ENCODE measurements around the gene ZNF839.
A peak's percentile ranks its signal among the peaks of the same experiment; 100 is the strongest.

ZNF839 gene

DNA sequence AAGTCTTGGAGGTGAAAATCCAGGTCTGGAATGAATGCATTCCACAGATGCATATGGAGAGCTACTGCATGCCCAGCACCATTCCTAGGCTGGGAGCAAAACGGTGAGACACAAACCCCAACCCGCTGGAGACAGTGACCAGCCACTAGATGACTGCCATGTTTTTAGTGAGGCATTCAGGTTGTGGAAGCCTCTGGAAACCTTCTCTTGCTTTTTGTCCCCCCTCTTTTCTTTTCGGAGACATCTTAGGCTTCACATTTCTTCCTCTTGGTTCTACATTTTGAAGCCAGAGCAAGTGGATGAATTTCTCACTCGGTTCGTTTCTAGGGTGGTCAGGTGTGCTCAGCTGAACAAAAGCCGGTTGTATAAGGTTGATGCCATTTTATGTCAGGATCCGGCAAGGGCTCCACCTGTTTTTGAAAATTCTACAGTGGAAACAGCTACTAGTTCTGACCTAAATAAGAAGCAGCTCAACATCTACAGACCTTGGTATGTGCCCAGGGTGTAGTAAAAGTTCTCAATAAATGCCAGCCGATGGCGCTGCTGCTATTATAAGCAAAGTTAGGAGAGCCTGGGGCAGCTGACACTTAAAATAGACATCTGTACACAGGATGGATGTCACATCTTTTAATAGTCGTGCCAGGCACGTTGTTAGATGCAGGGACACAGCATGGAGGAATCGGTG, 1.8 kb upstream of the ZNF839 start:
- peak; percentile 72 for DNase-seq
- H4K20me1 ChIP-seq (ENCODE audit: insufficient read depth, low read length): no peaks in the 10 kb centered on the region
- H3K9me3 ChIP-seq (replicated peaks; ENCODE audit: insufficient read depth, low read length): no peaks in the 10 kb centered on the region
- no peaks in the 10 kb centered on the region for H3K36me3 ChIP-seq (replicated peaks; ENCODE audit: insufficient read depth, low read length)
- peaks cover 16% of the 10 kb centered on the region for H3F3A ChIP-seq (ENCODE audit: insufficient read depth, low read length)
- peak overlapping the region; percentile 73 for H2AFZ ChIP-seq (ENCODE audit: low read length)
- H3K4me1 ChIP-seq (ENCODE audit: low read length): peaks cover 8% of the 10 kb centered on the region; the same call in 1 of the 2 replicates
- H3K9me2 ChIP-seq (replicated peaks; ENCODE audit: insufficient read depth, low read length): no peaks in the 10 kb centered on the region
- TF ChIP-seq, protein P1, sequence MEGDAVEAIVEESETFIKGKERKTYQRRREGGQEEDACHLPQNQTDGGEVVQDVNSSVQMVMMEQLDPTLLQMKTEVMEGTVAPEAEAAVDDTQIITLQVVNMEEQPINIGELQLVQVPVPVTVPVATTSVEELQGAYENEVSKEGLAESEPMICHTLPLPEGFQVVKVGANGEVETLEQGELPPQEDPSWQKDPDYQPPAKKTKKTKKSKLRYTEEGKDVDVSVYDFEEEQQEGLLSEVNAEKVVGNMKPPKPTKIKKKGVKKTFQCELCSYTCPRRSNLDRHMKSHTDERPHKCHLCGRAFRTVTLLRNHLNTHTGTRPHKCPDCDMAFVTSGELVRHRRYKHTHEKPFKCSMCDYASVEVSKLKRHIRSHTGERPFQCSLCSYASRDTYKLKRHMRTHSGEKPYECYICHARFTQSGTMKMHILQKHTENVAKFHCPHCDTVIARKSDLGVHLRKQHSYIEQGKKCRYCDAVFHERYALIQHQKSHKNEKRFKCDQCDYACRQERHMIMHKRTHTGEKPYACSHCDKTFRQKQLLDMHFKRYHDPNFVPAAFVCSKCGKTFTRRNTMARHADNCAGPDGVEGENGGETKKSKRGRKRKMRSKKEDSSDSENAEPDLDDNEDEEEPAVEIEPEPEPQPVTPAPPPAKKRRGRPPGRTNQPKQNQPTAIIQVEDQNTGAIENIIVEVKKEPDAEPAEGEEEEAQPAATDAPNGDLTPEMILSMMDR (IDR thresholded peaks at IDR 0.05; ENCODE audit: low read length): peak; percentile 37
- TF ChIP-seq EZH2 (optimal IDR thresholded peaks at IDR 0.05; ENCODE audit: low read depth, low read length): no peak
- H3K27me3 ChIP-seq (replicated peaks; ENCODE audit: insufficient read depth, low read length): no peaks in the 10 kb centered on the region
- H3K4me2 ChIP-seq (ENCODE audit: low read depth, low read length): peak overlapping the region; percentile 73
- H3K27ac ChIP-seq (ENCODE audit: low read length): peak overlapping the region; percentile 84
- peak overlapping the region; percentile 65 for H3K4me3 ChIP-seq (ENCODE audit: low read length)
- peaks cover 4% of the 10 kb centered on the region; the same call in 1 of the 2 replicates for H3K79me2 ChIP-seq (ENCODE audit: low read length)
- peak overlapping the region; percentile 75 for H3K9ac ChIP-seq (ENCODE audit: low read length)

DNA sequence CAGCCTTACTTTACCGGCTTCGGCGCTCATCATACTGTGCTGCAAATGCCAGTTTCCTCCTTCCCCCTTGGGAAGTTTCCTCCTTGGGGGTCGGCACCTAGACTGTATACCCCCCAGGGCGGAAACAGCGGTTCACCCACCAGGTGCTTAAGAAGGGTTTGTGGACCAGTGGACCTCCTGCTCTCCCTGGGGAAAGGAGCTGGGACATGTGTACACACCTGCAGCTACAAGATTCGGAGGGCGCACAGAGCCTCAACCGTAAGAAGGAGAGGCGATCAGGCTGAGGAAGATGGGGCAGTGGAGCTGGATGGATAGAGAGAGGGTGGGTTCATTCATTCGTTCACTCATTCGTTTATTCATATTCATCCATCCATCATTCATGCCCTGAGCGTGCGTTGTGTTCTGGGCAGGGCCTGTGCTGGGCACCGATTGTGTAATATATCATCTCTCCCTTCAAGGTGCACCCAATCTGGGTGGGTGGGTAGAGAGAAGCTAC, 717 bp upstream of the ZNF839 start:
- Histone ChIP-seq H3K9me3 (replicated peaks; ENCODE audit: insufficient read depth, low read length) (no peaks in the 10 kb centered on the region), H4K20me1 (ENCODE audit: insufficient read depth, low read length) (no peaks in the 10 kb centered on the region), H3K4me1 (ENCODE audit: low read length) (peaks cover 8% of the 10 kb centered on the region; the same call in 1 of the 2 replicates), H3K27ac (ENCODE audit: low read length) (0 out of 2 replicates have a peak overlapping the region, but pooled peaks have one; percentile 25), H3K27me3 (replicated peaks; ENCODE audit: insufficient read depth, low read length) (no peaks in the 10 kb centered on the region), H3K79me2 (ENCODE audit: low read length) (peaks cover 4% of the 10 kb centered on the region; the same call in 1 of the 2 replicates), H3K4me3 (ENCODE audit: low read length) (peak overlapping the region; percentile 69), H2AFZ (ENCODE audit: low read length) (peak overlapping the region; percentile 86), H3K9ac (ENCODE audit: low read length) (peak overlapping the region; percentile 68; the same call in 1 of the 2 replicates), H3K4me2 (ENCODE audit: low read depth, low read length) (peak overlapping the region; percentile 76; the same call in 1 of the 2 replicates), H3F3A (ENCODE audit: insufficient read depth, low read length) (peaks cover 16% of the 10 kb centered on the region), H3K9me2 (replicated peaks; ENCODE audit: insufficient read depth, low read length) (no peaks in the 10 kb centered on the region), H3K36me3 (replicated peaks; ENCODE audit: insufficient read depth, low read length) (no peaks in the 10 kb centered on the region)
- DNase-seq: no peak
- TF ChIP-seq EZH2phosphoT487 (IDR thresholded peaks at IDR 0.05; ENCODE audit: low read length) (no peak), EZH2 (optimal IDR thresholded peaks at IDR 0.05; ENCODE audit: low read depth, low read length) (no peak)
- TF ChIP-seq, protein P1 (IDR thresholded peaks at IDR 0.05; ENCODE audit: low read length): no peak

DNA sequence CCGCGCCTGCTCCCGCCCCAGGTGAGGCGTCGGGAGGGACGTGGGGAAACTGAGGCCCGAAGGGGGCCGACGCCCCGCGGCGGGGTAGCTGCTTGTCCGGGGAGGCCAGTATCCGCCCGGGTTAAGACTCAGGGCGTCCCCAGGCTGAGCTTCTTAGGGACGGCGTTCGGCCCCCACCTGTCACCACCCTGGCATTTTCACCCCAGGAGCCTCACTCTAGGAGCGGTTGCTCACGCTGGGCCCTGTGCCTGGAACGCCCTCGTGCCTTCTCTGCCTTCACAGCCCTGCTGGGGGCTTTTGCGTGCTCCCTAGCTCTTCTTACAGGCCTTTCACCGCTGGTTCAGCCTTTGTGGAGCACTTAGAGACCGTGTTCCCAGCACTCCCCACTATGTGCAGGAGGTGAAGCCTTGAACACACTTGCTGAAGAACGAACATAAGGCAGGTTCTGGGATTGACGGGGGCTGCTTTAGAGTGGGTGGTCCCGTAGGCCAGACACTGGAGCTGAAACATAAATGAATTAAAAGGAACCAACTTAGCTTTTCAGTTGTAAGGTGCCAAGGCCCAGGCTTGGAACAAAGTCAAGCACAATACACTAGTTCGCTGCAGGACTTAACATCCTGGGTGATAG, 601 bp downstream of the ZNF839 start:
- Histone ChIP-seq H3K4me3 (ENCODE audit: low read length) (peak overlapping the region; percentile 76), H4K20me1 (ENCODE audit: insufficient read depth, low read length) (no peaks in the 10 kb centered on the region), H3K9me2 (replicated peaks; ENCODE audit: insufficient read depth, low read length) (no peaks in the 10 kb centered on the region), H3K4me1 (ENCODE audit: low read length) (peaks cover 8% of the 10 kb centered on the region; the same call in 1 of the 2 replicates), H3F3A (ENCODE audit: insufficient read depth, low read length) (peaks cover 16% of the 10 kb centered on the region), H2AFZ (ENCODE audit: low read length) (peak overlapping the region; percentile 48; the same call in 1 of the 2 replicates), H3K4me2 (ENCODE audit: low read depth, low read length) (peak overlapping the region; percentile 85), H3K27ac (ENCODE audit: low read length) (peak overlapping the region; percentile 32; the same call in 1 of the 2 replicates), H3K36me3 (replicated peaks; ENCODE audit: insufficient read depth, low read length) (no peaks in the 10 kb centered on the region), H3K9ac (ENCODE audit: low read length) (peak overlapping the region; percentile 80), H3K9me3 (replicated peaks; ENCODE audit: insufficient read depth, low read length) (no peaks in the 10 kb centered on the region), H3K79me2 (ENCODE audit: low read length) (peaks cover 4% of the 10 kb centered on the region; the same call in 1 of the 2 replicates), H3K27me3 (replicated peaks; ENCODE audit: insufficient read depth, low read length) (no peaks in the 10 kb centered on the region)
- DNase-seq: peak; percentile 14
- TF ChIP-seq, protein P1 (IDR thresholded peaks at IDR 0.05; ENCODE audit: low read length): no peak
- TF ChIP-seq EZH2phosphoT487 (IDR thresholded peaks at IDR 0.05; ENCODE audit: low read length) (no peak), EZH2 (optimal IDR thresholded peaks at IDR 0.05; ENCODE audit: low read depth, low read length) (no peak)
